DND-41 (cell line): Measurements from ENCODE around the gene RALGPS1.

Experiments used
- ATAC-seq: fragments of 200-7000 bp; cut with Tn5 transposase; 3 replicates; pipeline ENCODE4 v1.9.1; 2021; ENCODE audit warnings: low read depth; ENCODE audit not compliant: insufficient read depth
- DNase-seq: peaks from one replicate; pipeline ENCODE4 v3.0.0-alpha.2; 2020
- H2AFZ ChIP-seq: 2 replicates; pipeline ENCODE4 v1.6.0; 2012; ENCODE audit warnings: low read depth, low read length
- H3K27ac ChIP-seq: 2 replicates; pipeline ENCODE4 v1.5.1; 2012; ENCODE audit warnings: low read length, inconsistent platforms
- H3K27me3 ChIP-seq: fragments of 200-600 bp; sonication (generic); 2 replicates; pipeline ENCODE4 v1.6.0; 2012; ENCODE audit warnings: low read length, mild to moderate bottlenecking, inconsistent platforms; ENCODE audit not compliant: insufficient read depth, poor library complexity
- H3K36me3 ChIP-seq: 2 replicates; pipeline ENCODE4 v1.5.1; 2012; ENCODE audit warnings: low read length, inconsistent platforms; ENCODE audit not compliant: insufficient read depth
- H3K4me1 ChIP-seq: 2 replicates; pipeline ENCODE4 v1.5.1; 2012; ENCODE audit warnings: mild to moderate bottlenecking, low read length; ENCODE audit not compliant: insufficient read depth
- H3K4me2 ChIP-seq: 2 replicates; pipeline ENCODE4 v1.6.0; 2012; ENCODE audit warnings: mild to moderate bottlenecking, moderate library complexity, low read length, inconsistent platforms; ENCODE audit not compliant: insufficient read depth
- H3K4me3 ChIP-seq, 2 experiments: fragments of 200-600 bp in 1 of 2; shearing (Covaris generic) in 1 of 2; 2 replicates each; pipeline ENCODE4 v1.5.1; 2012 to 2016; ENCODE audit warnings: inconsistent platforms in 2 of 2, low read length in 2 of 2, mild to moderate bottlenecking in 2 of 2, low read depth in 1 of 2, moderate library complexity in 1 of 2
- H3K79me2 ChIP-seq: 2 replicates; pipeline ENCODE4 v1.6.0; 2012; ENCODE audit warnings: low read length, inconsistent platforms; ENCODE audit not compliant: insufficient read depth
- H3K9ac ChIP-seq: 2 replicates; pipeline ENCODE4 v1.6.0; 2012; ENCODE audit warnings: low read depth, mild to moderate bottlenecking, inconsistent platforms, low read length, moderate library complexity
- H3K9me3 ChIP-seq: 2 replicates; pipeline ENCODE4 v1.5.1; 2012; ENCODE audit warnings: low read length, moderate library complexity, mild to moderate bottlenecking, inconsistent platforms; ENCODE audit not compliant: insufficient read depth, severe bottlenecking
- H4K20me1 ChIP-seq: 2 replicates; pipeline ENCODE4 v1.6.0; 2012; ENCODE audit warnings: low read length; ENCODE audit not compliant: insufficient read depth
- CTCF ChIP-seq: IDR thresholded peaks from 2 replicates; pipeline ENCODE4 v1.5.1; 2012; ENCODE audit warnings: borderline replicate concordance, low read length, moderate library complexity, mild to moderate bottlenecking; ENCODE audit not compliant: poor library complexity, severe bottlenecking; ENCODE audit errors: extremely low read depth
- EZH2 ChIP-seq: IDR thresholded peaks from 3 replicates; pipeline ENCODE4 v1.6.1; 2012; ENCODE audit warnings: borderline replicate concordance, low read depth, mild to moderate bottlenecking, moderate library complexity, low read length, inconsistent platforms; ENCODE audit not compliant: severe bottlenecking

RALGPS1 gene

GRCh38 chr9:127053057-127053821 lies 138.7 kb downstream of the RALGPS1 start:
- Histone ChIP-seq H3K27ac (no peak overlapping the region), H2AFZ (no peak overlapping the region)
- no peak for ATAC-seq

GRCh38 chr9:127053960-127054359 lies 139.4 kb downstream of the RALGPS1 start:
- no peak overlapping the region for H3K4me2 ChIP-seq
- no peak overlapping the region for H3K4me3 ChIP-seq
- no peaks in the 10 kb centered on the region for H3K36me3 ChIP-seq
- peaks cover 15% of the 10 kb centered on the region for H3K27me3 ChIP-seq
- H3K4me1 ChIP-seq = no peaks in the 10 kb centered on the region
- ATAC-seq = no peak
- no peak for TF ChIP-seq CTCF
- TF ChIP-seq EZH2 = no peak
- no peak overlapping the region for H3K9ac ChIP-seq
- H4K20me1 ChIP-seq = no peaks in the 10 kb centered on the region
- H3K27ac ChIP-seq = no peak overlapping the region
- no peak for DNase-seq
- H2AFZ ChIP-seq = no peak overlapping the region
- H3K79me2 ChIP-seq = no peaks in the 10 kb centered on the region
- H3K9me3 ChIP-seq = no peaks in the 10 kb centered on the region

More at GRCh38 chr9:127053057-127053821, 138.7 kb downstream of the RALGPS1 start:
- Histone ChIP-seq H3K36me3 (no peaks in the 10 kb centered on the region), H3K9ac (no peak overlapping the region), H3K4me2 (no peak overlapping the region), H3K9me3 (no peaks in the 10 kb centered on the region), H4K20me1 (no peaks in the 10 kb centered on the region), H3K4me3 (no peak overlapping the region), H3K4me1 (no peaks in the 10 kb centered on the region), H3K27me3 (peaks cover 17% of the 10 kb centered on the region), H3K79me2 (no peaks in the 10 kb centered on the region)
- no peak for DNase-seq
- no peak for TF ChIP-seq CTCF
- no peak for TF ChIP-seq EZH2

- H3K27ac ChIP-seq = no peak overlapping the region
- no peak overlapping the region for H3K4me2 ChIP-seq
- DNase-seq = no peak
- ATAC-seq = no peak
- TF ChIP-seq EZH2 (no peak), CTCF (no peak)
- H3K4me3 ChIP-seq = no peak overlapping the region
- no peaks in the 10 kb centered on the region for H3K4me1 ChIP-seq
- H3K27me3 ChIP-seq = peaks cover 9% of the 10 kb centered on the region
- H2AFZ ChIP-seq = no peak overlapping the region
- H3K79me2 ChIP-seq = no peaks in the 10 kb centered on the region
- H3K9me3 ChIP-seq = no peaks in the 10 kb centered on the region
- peaks cover 4% of the 10 kb centered on the region; the same call in 1 of the 2 replicates for H4K20me1 ChIP-seq
- no peaks in the 10 kb centered on the region for H3K36me3 ChIP-seq
- no peak overlapping the region for H3K9ac ChIP-seq
Observed at GRCh38 chr9:127055745-127056402, 141.3 kb downstream of the RALGPS1 start.
